Transverse colon (tissue), 4 donors: ENCODE results near the gene SEMA4F. TPM values are rescaled to one million over a fixed set of nuclear protein-coding genes. Genes with fewer than 3 reads are reported as not detected.

ENCODE experiments used
- DNase-seq: peaks from one replicate; pipeline ENCODE4 v3.0.0-alpha.2; 2019
- H3K27ac ChIP-seq, 4 donors: fragments of 200-600 bp; sonication (generic); 2 replicates each; pipeline ENCODE4 v1.5.1; 2016 to 2018; ENCODE audit warnings: inconsistent platforms in 4 of 4
- H3K27me3 ChIP-seq: fragments of 200-600 bp; sonication (generic); 2 replicates; pipeline ENCODE4 v1.5.1; 2017; ENCODE audit warnings: inconsistent platforms
- H3K36me3 ChIP-seq, 4 donors: fragments of 200-600 bp; sonication (generic); 2 replicates each; pipeline ENCODE4 v1.5.1; 2017 to 2019; ENCODE audit warnings: inconsistent platforms in 4 of 4
- H3K4me1 ChIP-seq, 4 donors: fragments of 200-600 bp; sonication (generic); 2 replicates each; pipeline ENCODE4 v1.5.1; 2017 to 2020; ENCODE audit warnings: inconsistent platforms in 4 of 4
- H3K4me3 ChIP-seq, 4 donors: fragments of 200-600 bp; sonication (generic); 1 replicate in 1 of 4; 2 replicates in 3 of 4; pipeline versions ENCODE4 v1.5.1 to v1.6.1; 2017 to 2019; ENCODE audit warnings: inconsistent platforms in 4 of 4
- H3K9me3 ChIP-seq, 2 donors: fragments of 200-600 bp; sonication (generic); 2 replicates each; pipeline ENCODE4 v1.5.1; 2017 to 2019; ENCODE audit warnings: inconsistent platforms in 2 of 2
- CTCF ChIP-seq, 5 experiments: fragments of 200-600 bp in 3 of 5; fragments of 450-650 bp in 2 of 5; sonication (generic) in 3 of 5; IDR thresholded peaks; 1 replicate in 2 of 5; 2 replicates in 3 of 5; pipeline ENCODE4 v1.5.1; 2016 to 2017; ENCODE audit warnings: antibody characterized with exemption in 5 of 5, inconsistent platforms in 3 of 5, mild to moderate bottlenecking in 2 of 5, moderate library complexity in 1 of 5
- EP300 ChIP-seq: sonication (generic); formaldehyde crosslinking; IDR thresholded peaks from one replicate; pipeline ENCODE4 v1.6.1; 2017; ENCODE audit warnings: antibody characterized with exemption, low read depth
- POLR2A ChIP-seq: fragments of 450-650 bp; IDR thresholded peaks from one replicate; pipeline ENCODE4 v1.6.1; 2016; ENCODE audit warnings: antibody characterized with exemption, mild to moderate bottlenecking, moderate library complexity
- POLR2AphosphoS5 ChIP-seq, 3 donors: sonication (generic); formaldehyde crosslinking; IDR thresholded peaks; one replicate each; pipeline ENCODE4 v1.6.1; 2016; ENCODE audit warnings: antibody characterized with exemption in 3 of 3
- WGBS, 2 donors: methylation state at CpG; one replicate each; pipeline ENCODE4 v1.1.5; 2018; ENCODE audit warnings: low coverage in 1 of 2; 5-methylcytosine and 5-hydroxymethylcytosine counted together
- in situ Hi-C, 4 donors: fragments of 200-750 bp; cut with MboI; loops; one replicate each; pipeline versions ENCODE4 v1.15.0 to v1.15.1; 2017; ENCODE audit warnings: low sequenced_read_pairs in 3 of 4, low pct_ligation_motif_present in 1 of 4, low pct_unique_long_range_greater_than_20kb in 1 of 4
- intact Hi-C: fragments of 100-400 bp; cut with DNase I; formaldehyde crosslinking; loops from one replicate; pipeline ENCODE4 v1.15.1; 2023; ENCODE audit warnings: low total_unique reads
- total RNA-seq, 4 donors: library from RNA; depleted of rRNA; stranded (reverse); fragments of >200 nt; gene quantifications; one replicate each; pipeline ENCODE4 v1.1.0, GENCODE V29; 2016

SEMA4F gene
- total RNA-seq, 4 donors from 2014 or later = 0.75 to 5.7 (median 3.6) TPM

- 6% methylated on average over 4 of the region's 4 CpGs for WGBS, 2 donors
- Histone ChIP-seq H3K4me1 (peaks cover 3 to 34% (median 20%) of the 10 kb centered on the region in 4 donors), H3K36me3 (no peaks in the 10 kb centered on the region), H3K27me3 (no peaks in the 10 kb centered on the region), H3K27ac (no peak overlapping the region), H3K9me3 (no peaks in the 10 kb centered on the region), H3K4me3 (no peak overlapping the region)
- peak; percentile 40 to 76 (median 65) for TF ChIP-seq CTCF (IDR thresholded peaks at IDR 0.05)
- no peak for TF ChIP-seq POLR2AphosphoS5 (IDR thresholded peaks at IDR 0.05)
- no peak for DNase-seq
- in situ Hi-C loops = loop anchor here in 1 of 4 donors (25.0 kb wide), 1 partner anchor 922 kb away; no protein-coding TSS in a partner anchor
- intact Hi-C loops = no loop called here
These were observed 36.5 kb downstream of the SEMA4F start for GRCh38 chr2:74690571-74690970.

GRCh38 chr2:74691929-74692328, 37.9 kb downstream of the SEMA4F start:
- WGBS, 2 donors = 73% methylated on average over 5 of the region's 5 CpGs; no CpG with 5 or more reads in 1 of the 2 donors
- in situ Hi-C loops (loop anchor here in 1 of 4 donors (25.0 kb wide), 1 partner anchor 920 kb away; no protein-coding TSS in a partner anchor), intact Hi-C loops (no loop called here)
- Histone ChIP-seq H3K36me3 (no peaks in the 10 kb centered on the region), H3K27me3 (no peaks in the 10 kb centered on the region), H3K4me3 (no peak overlapping the region), H3K4me1 (peaks cover 3 to 44% (median 20%) of the 10 kb centered on the region in 4 donors), H3K27ac (peak overlapping the region; percentile 75 to 80 (median 79)), H3K9me3 (no peaks in the 10 kb centered on the region)
- TF ChIP-seq CTCF (IDR thresholded peaks at IDR 0.05) = no peak
- TF ChIP-seq EP300 = no peak
- peak in 1 of 3 donors; percentile 29 for TF ChIP-seq POLR2AphosphoS5 (IDR thresholded peaks at IDR 0.05)
- DNase-seq = no peak

GRCh38 chr2:74693213-74693612, 39.2 kb downstream of the SEMA4F start:
- peak overlapping the region; percentile 75 to 80 (median 79) for H3K27ac ChIP-seq
- no peak for DNase-seq
- H3K9me3 ChIP-seq = no peaks in the 10 kb centered on the region
- in situ Hi-C loops (loop anchor here in 1 of 4 donors (25.0 kb wide), 1 partner anchor 919 kb away; no protein-coding TSS in a partner anchor), intact Hi-C loops (no loop called here)
- TF ChIP-seq POLR2AphosphoS5 (IDR thresholded peaks at IDR 0.05) (no peak), POLR2A (no peak), CTCF (IDR thresholded peaks at IDR 0.05) (no peak), EP300 (no peak)
- H3K4me1 ChIP-seq = peaks cover 3 to 45% (median 20%) of the 10 kb centered on the region in 4 donors
- no peaks in the 10 kb centered on the region for H3K36me3 ChIP-seq
- no peak overlapping the region for H3K4me3 ChIP-seq
- no peaks in the 10 kb centered on the region for H3K27me3 ChIP-seq

- Histone ChIP-seq H3K4me1 (peaks cover 3 to 45% (median 20%) of the 10 kb centered on the region in 4 donors), H3K36me3 (no peaks in the 10 kb centered on the region), H3K27me3 (no peaks in the 10 kb centered on the region), H3K9me3 (no peaks in the 10 kb centered on the region), H3K27ac (peak overlapping the region; percentile 75 to 80 (median 79)), H3K4me3 (no peak overlapping the region)
- no peak for DNase-seq
- intact Hi-C loops (no loop called here), in situ Hi-C loops (loop anchor here in 1 of 4 donors (25.0 kb wide), 1 partner anchor 919 kb away; no protein-coding TSS in a partner anchor)
- no peak for TF ChIP-seq POLR2AphosphoS5 (IDR thresholded peaks at IDR 0.05)
- no peak for TF ChIP-seq EP300
- no peak for TF ChIP-seq POLR2A
- TF ChIP-seq CTCF (IDR thresholded peaks at IDR 0.05) = no peak
- whole genome bisulfite sequencing, 2 donors = 35 to 38% methylated on average over 1 of the region's 1 CpG
These were observed 39.6 kb downstream of the SEMA4F start for GRCh38 chr2:74693668-74694067.
